ENCODE data around the gene GARNL3. TPM values are rescaled to one million over a fixed set of nuclear protein-coding genes. Genes with fewer than 3 reads are reported as not detected.

GARNL3 gene
- polyA plus RNA-seq, 2 donors = 3.5 TPM

- 68 to 71% methylated on average over 4 of the region's 4 CpGs for WGBS, 2 donors
- H3K27ac ChIP-seq (ENCODE audit: low read depth in 2 of 2, low read length in 1 of 2) = no peak overlapping the region
- H3K9me3 ChIP-seq (ENCODE audit: control insufficient read depth in 2 of 2, insufficient read depth in 1 of 2, low read depth in 1 of 2, low read length in 1 of 2) = no peaks in the 10 kb centered on the region
- H3K4me1 ChIP-seq (ENCODE audit: control insufficient read depth in 2 of 2, insufficient read depth in 2 of 2, low read length in 1 of 2) = no peaks in the 10 kb centered on the region
- no peaks in the 10 kb centered on the region for H3K36me3 ChIP-seq (ENCODE audit: control insufficient read depth in 2 of 2, insufficient read depth in 2 of 2, low read length in 1 of 2)
- no peaks in the 10 kb centered on the region for H3K27me3 ChIP-seq (ENCODE audit: control insufficient read depth in 1 of 2, insufficient read depth in 2 of 2, low read length in 2 of 2)
- no peak overlapping the region for H3K4me3 ChIP-seq (ENCODE audit: low read depth in 1 of 2, low read length in 2 of 2)
These were observed 41.3 kb downstream of the GARNL3 start for GRCh38 chr9:127305838-127306226.

GRCh38 chr9:127307802-127308201 lies 43.2 kb downstream of the GARNL3 start:
- Histone ChIP-seq H3K27me3 (ENCODE audit: control insufficient read depth in 1 of 2, insufficient read depth in 2 of 2, low read length in 2 of 2) (no peaks in the 10 kb centered on the region), H3K27ac (ENCODE audit: low read depth in 2 of 2, low read length in 1 of 2) (no peak overlapping the region), H3K9me3 (ENCODE audit: control insufficient read depth in 2 of 2, insufficient read depth in 1 of 2, low read depth in 1 of 2, low read length in 1 of 2) (no peaks in the 10 kb centered on the region), H3K4me3 (ENCODE audit: low read depth in 1 of 2, low read length in 2 of 2) (no peak overlapping the region), H3K36me3 (ENCODE audit: control insufficient read depth in 2 of 2, insufficient read depth in 2 of 2, low read length in 1 of 2) (no peaks in the 10 kb centered on the region), H3K4me1 (ENCODE audit: control insufficient read depth in 2 of 2, insufficient read depth in 2 of 2, low read length in 1 of 2) (no peaks in the 10 kb centered on the region)
- 91 to 93% methylated on average over 2 of the region's 2 CpGs for WGBS, 2 donors

- Histone ChIP-seq H3K4me3 (ENCODE audit: low read depth in 1 of 2, low read length in 2 of 2) (no peak overlapping the region), H3K27ac (ENCODE audit: low read depth in 2 of 2, low read length in 1 of 2) (no peak overlapping the region), H3K27me3 (ENCODE audit: control insufficient read depth in 1 of 2, insufficient read depth in 2 of 2, low read length in 2 of 2) (no peaks in the 10 kb centered on the region), H3K9me3 (ENCODE audit: control insufficient read depth in 2 of 2, insufficient read depth in 1 of 2, low read depth in 1 of 2, low read length in 1 of 2) (no peaks in the 10 kb centered on the region), H3K36me3 (ENCODE audit: control insufficient read depth in 2 of 2, insufficient read depth in 2 of 2, low read length in 1 of 2) (no peaks in the 10 kb centered on the region), H3K4me1 (ENCODE audit: control insufficient read depth in 2 of 2, insufficient read depth in 2 of 2, low read length in 1 of 2) (no peaks in the 10 kb centered on the region)
- 62 to 63% methylated on average over 3 of the region's 3 CpGs for WGBS, 2 donors
These were observed 44.3 kb downstream of the GARNL3 start for GRCh38 chr9:127308652-127309434.

- Histone ChIP-seq H3K4me3 (ENCODE audit: low read depth in 1 of 2, low read length in 2 of 2) (no peak overlapping the region), H3K27ac (ENCODE audit: low read depth in 2 of 2, low read length in 1 of 2) (no peak overlapping the region), H3K9me3 (ENCODE audit: control insufficient read depth in 2 of 2, insufficient read depth in 1 of 2, low read depth in 1 of 2, low read length in 1 of 2) (no peaks in the 10 kb centered on the region), H3K36me3 (ENCODE audit: control insufficient read depth in 2 of 2, insufficient read depth in 2 of 2, low read length in 1 of 2) (peaks cover 0 to 3% of the 10 kb centered on the region in 2 donors), H3K27me3 (ENCODE audit: control insufficient read depth in 1 of 2, insufficient read depth in 2 of 2, low read length in 2 of 2) (no peaks in the 10 kb centered on the region), H3K4me1 (ENCODE audit: control insufficient read depth in 2 of 2, insufficient read depth in 2 of 2, low read length in 1 of 2) (no peaks in the 10 kb centered on the region)
- 70 to 82% methylated on average over 4 of the region's 4 CpGs for WGBS, 2 donors
These were observed 45.1 kb downstream of the GARNL3 start for GRCh38 chr9:127309715-127310114.

GRCh38 chr9:127311239-127311741 lies 46.7 kb downstream of the GARNL3 start:
- no peaks in the 10 kb centered on the region for H3K4me1 ChIP-seq (ENCODE audit: control insufficient read depth in 2 of 2, insufficient read depth in 2 of 2, low read length in 1 of 2)
- H3K4me3 ChIP-seq (ENCODE audit: low read depth in 1 of 2, low read length in 2 of 2) = no peak overlapping the region

GRCh38 chr9:127313042-127313560 lies 48.5 kb downstream of the GARNL3 start:
- WGBS, 2 donors = 93 to 95% methylated on average over 7 of the region's 7 CpGs
- Histone ChIP-seq H3K36me3 (ENCODE audit: control insufficient read depth in 2 of 2, insufficient read depth in 2 of 2, low read length in 1 of 2) (peaks cover 0 to 4% of the 10 kb centered on the region in 2 donors), H3K27ac (ENCODE audit: low read depth in 2 of 2, low read length in 1 of 2) (no peak overlapping the region), H3K9me3 (ENCODE audit: control insufficient read depth in 2 of 2, insufficient read depth in 1 of 2, low read depth in 1 of 2, low read length in 1 of 2) (no peaks in the 10 kb centered on the region), H3K4me1 (ENCODE audit: control insufficient read depth in 2 of 2, insufficient read depth in 2 of 2, low read length in 1 of 2) (no peaks in the 10 kb centered on the region), H3K4me3 (ENCODE audit: low read depth in 1 of 2, low read length in 2 of 2) (no peak overlapping the region), H3K27me3 (ENCODE audit: control insufficient read depth in 1 of 2, insufficient read depth in 2 of 2, low read length in 2 of 2) (no peaks in the 10 kb centered on the region)

More at GRCh38 chr9:127311239-127311741, 46.7 kb downstream of the GARNL3 start:
- Histone ChIP-seq H3K27ac (ENCODE audit: low read depth in 2 of 2, low read length in 1 of 2) (peak overlapping the region; percentile 22 to 41), H3K27me3 (ENCODE audit: control insufficient read depth in 1 of 2, insufficient read depth in 2 of 2, low read length in 2 of 2) (no peaks in the 10 kb centered on the region), H3K9me3 (ENCODE audit: control insufficient read depth in 2 of 2, insufficient read depth in 1 of 2, low read depth in 1 of 2, low read length in 1 of 2) (no peaks in the 10 kb centered on the region), H3K36me3 (ENCODE audit: control insufficient read depth in 2 of 2, insufficient read depth in 2 of 2, low read length in 1 of 2) (peaks cover 0 to 4% of the 10 kb centered on the region in 2 donors)
- WGBS, 2 donors = 21 to 24% methylated on average over 5 of the region's 5 CpGs

GRCh38 chr9:127314911-127315310 lies 50.3 kb downstream of the GARNL3 start:
- H3K4me3 ChIP-seq (ENCODE audit: low read depth in 1 of 2, low read length in 2 of 2) = no peak overlapping the region
- H3K36me3 ChIP-seq (ENCODE audit: control insufficient read depth in 2 of 2, insufficient read depth in 2 of 2, low read length in 1 of 2) = peaks cover 0 to 4% of the 10 kb centered on the region in 2 donors
- H3K27me3 ChIP-seq (ENCODE audit: control insufficient read depth in 1 of 2, insufficient read depth in 2 of 2, low read length in 2 of 2) = no peaks in the 10 kb centered on the region
- H3K27ac ChIP-seq (ENCODE audit: low read depth in 2 of 2, low read length in 1 of 2) = no peak overlapping the region
- WGBS, 2 donors = 74 to 84% methylated on average over 2 of the region's 2 CpGs
- H3K9me3 ChIP-seq (ENCODE audit: control insufficient read depth in 2 of 2, insufficient read depth in 1 of 2, low read depth in 1 of 2, low read length in 1 of 2) = no peaks in the 10 kb centered on the region
- H3K4me1 ChIP-seq (ENCODE audit: control insufficient read depth in 2 of 2, insufficient read depth in 2 of 2, low read length in 1 of 2) = no peaks in the 10 kb centered on the region

GRCh38 chr9:127316586-127317323 lies 52.2 kb downstream of the GARNL3 start:
- 69 to 72% methylated on average over 5 of the region's 5 CpGs for WGBS, 2 donors
- H3K9me3 ChIP-seq (ENCODE audit: control insufficient read depth in 2 of 2, insufficient read depth in 1 of 2, low read depth in 1 of 2, low read length in 1 of 2) = no peaks in the 10 kb centered on the region
- no peaks in the 10 kb centered on the region for H3K4me1 ChIP-seq (ENCODE audit: control insufficient read depth in 2 of 2, insufficient read depth in 2 of 2, low read length in 1 of 2)

GRCh38 chr9:127318651-127319167 lies 54.1 kb downstream of the GARNL3 start:
- WGBS, 2 donors = 77 to 82% methylated on average over 5 of the region's 5 CpGs
- Histone ChIP-seq H3K27ac (ENCODE audit: low read depth in 2 of 2, low read length in 1 of 2) (no peak overlapping the region), H3K36me3 (ENCODE audit: control insufficient read depth in 2 of 2, insufficient read depth in 2 of 2, low read length in 1 of 2) (peaks cover 0 to 4% of the 10 kb centered on the region in 2 donors), H3K27me3 (ENCODE audit: control insufficient read depth in 1 of 2, insufficient read depth in 2 of 2, low read length in 2 of 2) (no peaks in the 10 kb centered on the region), H3K4me1 (ENCODE audit: control insufficient read depth in 2 of 2, insufficient read depth in 2 of 2, low read length in 1 of 2) (no peaks in the 10 kb centered on the region), H3K4me3 (ENCODE audit: low read depth in 1 of 2, low read length in 2 of 2) (no peak overlapping the region), H3K9me3 (ENCODE audit: control insufficient read depth in 2 of 2, insufficient read depth in 1 of 2, low read depth in 1 of 2, low read length in 1 of 2) (no peaks in the 10 kb centered on the region)

More at GRCh38 chr9:127316586-127317323, 52.2 kb downstream of the GARNL3 start:
- Histone ChIP-seq H3K4me3 (ENCODE audit: low read depth in 1 of 2, low read length in 2 of 2) (no peak overlapping the region), H3K36me3 (ENCODE audit: control insufficient read depth in 2 of 2, insufficient read depth in 2 of 2, low read length in 1 of 2) (peaks cover 0 to 4% of the 10 kb centered on the region in 2 donors), H3K27me3 (ENCODE audit: control insufficient read depth in 1 of 2, insufficient read depth in 2 of 2, low read length in 2 of 2) (no peaks in the 10 kb centered on the region), H3K27ac (ENCODE audit: low read depth in 2 of 2, low read length in 1 of 2) (no peak overlapping the region)
